Ectodermal cell (in vitro differentiated cells): Measurements from ENCODE around the gene PLXNA3.

Experiments
- H3K27ac ChIP-seq: 2 replicates; pipeline ENCODE4 v1.7.0; 2013; ENCODE audit warnings: mild to moderate bottlenecking, low read depth, low read length; ENCODE audit not compliant: insufficient read depth, poor library complexity, severe bottlenecking
- H3K27me3 ChIP-seq: 2 replicates; pipeline ENCODE4 v1.7.0; 2013; ENCODE audit warnings: mild to moderate bottlenecking, low read length; ENCODE audit not compliant: insufficient read depth, control insufficient read depth, poor library complexity, severe bottlenecking
- H3K36me3 ChIP-seq: one replicate; pipeline ENCODE4 v1.7.0; 2013; ENCODE audit warnings: low read length; ENCODE audit not compliant: control insufficient read depth, insufficient read depth
- H3K4me1 ChIP-seq: one replicate; pipeline ENCODE4 v1.7.0; 2013; ENCODE audit warnings: low read length; ENCODE audit not compliant: control insufficient read depth, insufficient read depth
- H3K4me3 ChIP-seq: 2 replicates; pipeline ENCODE4 v1.7.0; 2013; ENCODE audit warnings: low read depth, low read length, control low read depth; ENCODE audit not compliant: insufficient read depth
- H3K9me3 ChIP-seq: 2 replicates; pipeline ENCODE4 v1.7.0; 2013; ENCODE audit warnings: mild to moderate bottlenecking, low read length, moderate library complexity; ENCODE audit not compliant: control insufficient read depth
- WGBS, 2 experiments: methylation state at CpG; one replicate each; pipeline ENCODE4 v1.1.7; 2013; ENCODE audit warnings: missing lambda C conversion rate in 2 of 2; 5-methylcytosine and 5-hydroxymethylcytosine counted together

Gene PLXNA3

DNA sequence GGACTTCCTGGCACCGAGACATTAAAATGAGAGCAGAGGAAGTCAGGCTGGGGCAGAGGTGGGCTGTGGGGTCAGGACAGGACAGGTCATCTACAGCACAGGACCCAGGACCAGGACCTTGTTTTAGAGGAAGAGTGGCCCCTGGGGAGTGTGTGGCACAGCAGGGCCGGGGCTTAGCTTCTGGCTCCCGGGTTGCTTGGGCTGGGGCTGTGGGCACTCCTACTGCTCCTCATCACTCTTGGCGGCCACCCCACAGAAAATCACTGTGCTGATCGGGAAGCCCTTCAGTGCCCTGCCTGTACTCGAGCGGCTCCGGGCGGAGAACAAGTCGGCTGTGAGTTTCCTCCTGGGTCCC lies 37.7 kb upstream of the PLXNA3 start:
- H3K4me3 ChIP-seq = no peak overlapping the region
- no peaks in the 10 kb centered on the region for H3K36me3 ChIP-seq
- no peaks in the 10 kb centered on the region for H3K4me1 ChIP-seq
- H3K9me3 ChIP-seq = no peaks in the 10 kb centered on the region
- WGBS, 2 experiments = 96% methylated on average over 10 of the region's 10 CpGs
- H3K27me3 ChIP-seq = no peaks in the 10 kb centered on the region
- no peak overlapping the region for H3K27ac ChIP-seq

DNA sequence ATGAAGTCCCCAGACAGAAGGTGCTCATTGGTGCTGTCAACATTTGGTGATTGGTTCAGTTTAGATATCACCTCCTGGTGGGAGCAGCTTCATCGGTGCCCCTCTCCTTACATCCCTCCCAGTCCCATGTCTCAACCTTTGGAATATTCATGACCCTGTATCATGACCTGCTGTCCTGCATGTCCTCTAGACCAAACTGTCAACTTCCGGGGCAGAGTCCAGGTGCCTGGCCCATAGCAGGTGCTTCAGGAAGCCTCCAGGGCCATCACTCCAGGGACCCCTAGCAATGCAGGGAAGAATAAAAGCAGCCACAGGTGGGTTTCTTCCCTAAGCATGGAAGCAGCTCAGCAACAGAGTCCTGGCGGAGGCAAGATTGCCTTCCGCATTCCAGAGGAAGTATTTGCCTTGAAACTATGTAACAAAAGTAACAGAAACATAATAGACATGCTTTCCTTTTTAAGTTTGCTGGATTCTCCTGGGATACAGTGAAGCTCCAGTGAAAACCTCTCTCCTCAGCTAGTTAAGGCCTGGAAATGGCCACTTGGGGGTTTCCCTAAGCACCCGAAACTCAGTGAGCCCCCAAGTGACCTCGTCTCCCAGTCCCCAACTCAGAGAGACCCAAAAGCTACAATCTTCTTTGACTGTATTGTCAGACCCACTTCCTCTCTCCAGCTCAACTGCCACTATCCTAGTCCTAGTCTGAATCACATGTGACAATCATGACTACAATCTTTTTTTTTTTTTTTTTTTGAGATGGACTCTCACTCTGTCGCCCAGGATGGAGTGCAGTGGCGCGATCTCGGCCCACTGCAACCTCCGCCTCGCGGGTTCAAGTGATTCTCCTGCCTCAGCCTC lies 30.9 kb upstream of the PLXNA3 start:
- Histone ChIP-seq H3K4me3 (no peak overlapping the region), H3K27me3 (no peaks in the 10 kb centered on the region), H3K36me3 (no peaks in the 10 kb centered on the region), H3K27ac (no peak overlapping the region), H3K9me3 (no peaks in the 10 kb centered on the region), H3K4me1 (no peaks in the 10 kb centered on the region)
- 91 to 97% methylated on average over 12 to 13 of the region's 13 CpGs for WGBS, 2 experiments

DNA sequence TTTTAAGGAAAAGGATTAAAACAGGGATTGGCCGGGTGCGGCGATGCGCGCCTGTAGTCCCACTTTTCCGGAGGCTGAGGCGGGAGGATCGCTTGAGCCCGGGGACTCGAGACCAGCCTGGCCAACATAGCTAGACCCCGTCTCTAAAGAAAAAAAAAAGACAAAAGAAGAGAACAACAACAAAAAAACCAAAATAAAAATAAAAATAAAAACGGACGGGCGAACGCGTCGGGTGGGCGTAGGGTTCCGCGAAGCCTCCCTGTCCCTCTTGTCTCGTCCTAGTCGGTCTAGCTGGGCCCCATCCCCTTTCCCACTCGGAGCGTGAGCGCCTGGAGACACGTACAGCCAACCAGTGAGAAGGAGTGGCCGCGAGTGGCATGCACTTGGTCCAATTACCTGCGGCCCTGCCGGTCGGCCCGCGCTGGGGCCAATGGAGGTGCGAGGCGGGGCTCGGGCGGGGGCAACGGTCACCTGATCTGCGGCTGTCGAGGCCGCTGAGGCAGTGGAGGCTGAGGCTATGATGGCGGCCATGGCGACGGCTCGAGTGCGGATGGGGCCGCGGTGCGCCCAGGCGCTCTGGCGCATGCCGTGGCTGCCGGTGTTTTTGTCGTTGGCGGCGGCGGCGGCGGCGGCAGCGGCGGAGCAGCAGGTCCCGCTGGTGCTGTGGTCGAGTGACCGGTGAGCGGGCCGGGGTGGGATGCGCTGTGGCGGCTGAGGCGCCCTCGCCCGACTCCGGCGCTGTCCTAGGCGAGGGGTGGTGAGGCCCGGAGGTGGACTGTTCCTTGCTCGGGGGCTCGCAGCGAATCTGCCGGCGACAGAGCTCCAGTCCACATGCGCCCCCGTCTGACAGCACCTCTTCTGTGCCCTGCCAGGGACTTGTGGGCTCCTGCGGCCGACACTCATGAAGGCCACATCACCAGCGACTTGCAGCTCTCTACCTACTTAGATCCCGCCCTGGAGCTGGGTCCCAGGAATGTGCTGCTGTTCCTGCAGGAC lies 29.6 kb upstream of the PLXNA3 start, which contains the start of gene ATP6AP1:
ATP6AP1 (plus strand) TSS at position 502 of the 996 bp plus-strand sequence; CDS start at position 518, 16 bp downstream.
- H3K4me1 ChIP-seq = no peaks in the 10 kb centered on the region
- H3K27me3 ChIP-seq = no peaks in the 10 kb centered on the region
- no peaks in the 10 kb centered on the region for H3K9me3 ChIP-seq
- WGBS, 2 experiments = 12% methylated on average over 86 to 87 of the region's 87 CpGs
- H3K4me3 ChIP-seq = peak within 1 kb of the TSS; percentile 70
- H3K36me3 ChIP-seq = no peaks in the 10 kb centered on the region
- H3K27ac ChIP-seq = no peak within 1 kb of the TSS

DNA sequence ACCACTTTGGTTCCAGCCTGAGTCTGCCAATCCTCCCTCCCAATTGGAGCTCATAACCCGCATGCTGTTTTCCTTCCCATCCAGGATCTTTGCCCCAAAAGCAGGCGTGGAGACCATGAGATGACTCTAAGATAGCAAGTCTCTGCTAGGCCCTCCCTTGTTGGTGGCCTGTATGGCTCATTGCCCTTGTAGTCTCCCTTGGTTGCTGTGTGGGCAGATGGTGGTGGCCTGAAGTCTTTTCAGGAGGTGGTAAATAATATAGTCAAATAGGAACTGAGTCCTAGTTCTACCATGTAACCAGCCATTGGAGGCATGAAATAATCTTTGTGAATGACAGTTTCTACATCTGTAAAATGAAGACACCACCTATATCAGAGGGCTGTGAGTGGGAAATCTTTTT lies 28.4 kb upstream of the PLXNA3 start:
- no peaks in the 10 kb centered on the region for H3K36me3 ChIP-seq
- H3K9me3 ChIP-seq = no peaks in the 10 kb centered on the region
- WGBS, 2 experiments = 90 to 92% methylated on average over 2 of the region's 2 CpGs
- no peak overlapping the region for H3K27ac ChIP-seq
- no peaks in the 10 kb centered on the region for H3K27me3 ChIP-seq
- H3K4me1 ChIP-seq = no peaks in the 10 kb centered on the region
- H3K4me3 ChIP-seq = no peak overlapping the region

DNA sequence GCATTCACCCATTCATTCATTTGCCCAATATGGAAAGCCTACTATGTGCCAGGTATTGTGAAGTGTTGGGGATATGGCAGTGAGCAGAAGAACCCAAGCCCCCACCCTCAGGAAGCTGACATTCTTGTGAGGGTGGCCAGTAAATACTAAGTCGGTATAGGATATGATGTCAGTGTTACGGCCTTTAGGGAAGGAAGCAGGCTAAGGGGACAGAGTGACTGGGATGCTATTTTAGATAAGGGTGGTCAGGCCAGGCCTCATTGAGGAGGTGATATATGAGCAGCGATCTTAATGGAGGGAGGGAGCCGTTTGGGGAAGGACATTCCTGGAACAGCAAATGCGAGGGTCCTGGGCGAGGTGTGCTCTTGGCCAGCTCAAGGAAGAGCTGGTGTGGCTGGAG lies 27.6 kb upstream of the PLXNA3 start:
- Histone ChIP-seq H3K4me1 (no peaks in the 10 kb centered on the region), H3K4me3 (no peak overlapping the region), H3K27ac (no peak overlapping the region), H3K27me3 (no peaks in the 10 kb centered on the region), H3K9me3 (no peaks in the 10 kb centered on the region), H3K36me3 (no peaks in the 10 kb centered on the region)
- 87 to 90% methylated on average over 6 of the region's 6 CpGs for WGBS, 2 experiments

DNA sequence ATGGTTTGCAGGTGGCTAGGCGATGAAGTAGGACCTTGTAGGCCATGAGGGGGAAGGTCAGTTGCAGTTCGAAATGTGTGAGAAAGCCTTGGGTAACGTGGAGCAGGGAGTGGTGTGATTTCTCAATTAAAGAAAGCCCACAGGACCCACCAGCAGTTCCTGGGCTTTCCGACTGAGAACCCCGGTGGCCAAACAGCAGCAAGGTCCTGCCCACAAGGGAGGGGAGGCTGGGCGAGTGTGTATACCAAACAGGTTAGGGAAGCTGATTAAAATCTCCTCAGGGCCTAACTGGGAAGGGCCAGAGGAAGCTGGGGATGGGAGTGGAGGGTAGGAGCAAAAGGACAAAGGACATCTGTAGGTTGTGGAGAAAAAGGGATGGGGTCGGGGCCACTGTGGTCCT lies 27.2 kb upstream of the PLXNA3 start:
- Histone ChIP-seq H3K4me1 (no peaks in the 10 kb centered on the region), H3K27ac (no peak overlapping the region), H3K27me3 (no peaks in the 10 kb centered on the region), H3K9me3 (no peaks in the 10 kb centered on the region), H3K4me3 (no peak overlapping the region), H3K36me3 (no peaks in the 10 kb centered on the region)
- WGBS, 2 experiments = 85 to 87% methylated on average over 7 of the region's 7 CpGs

DNA sequence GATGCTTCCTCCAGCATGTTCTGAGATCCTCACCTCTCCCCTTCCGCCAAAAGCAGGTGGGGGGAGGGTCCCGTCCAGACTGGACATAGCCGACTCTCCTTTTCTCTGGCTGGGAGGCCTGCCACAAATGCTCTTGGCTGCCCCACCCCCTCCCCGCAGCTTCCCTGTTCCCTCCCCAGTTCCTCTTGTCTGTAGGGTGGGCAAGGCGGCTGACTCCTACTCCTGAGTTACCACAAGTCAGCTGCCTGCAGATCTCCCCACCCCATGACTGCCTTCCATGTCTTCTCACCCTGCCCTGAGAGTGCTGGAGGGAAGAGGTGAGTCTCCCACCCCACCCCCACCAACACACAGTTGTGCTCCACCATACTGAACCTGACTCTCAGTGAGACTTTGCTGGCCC lies 26.7 kb upstream of the PLXNA3 start:
- Histone ChIP-seq H3K36me3 (no peaks in the 10 kb centered on the region), H3K27me3 (no peaks in the 10 kb centered on the region), H3K4me3 (no peak overlapping the region), H3K9me3 (no peaks in the 10 kb centered on the region), H3K4me1 (no peaks in the 10 kb centered on the region), H3K27ac (no peak overlapping the region)
- WGBS, 2 experiments = 77 to 91% methylated on average over 4 to 5 of the region's 5 CpGs

DNA sequence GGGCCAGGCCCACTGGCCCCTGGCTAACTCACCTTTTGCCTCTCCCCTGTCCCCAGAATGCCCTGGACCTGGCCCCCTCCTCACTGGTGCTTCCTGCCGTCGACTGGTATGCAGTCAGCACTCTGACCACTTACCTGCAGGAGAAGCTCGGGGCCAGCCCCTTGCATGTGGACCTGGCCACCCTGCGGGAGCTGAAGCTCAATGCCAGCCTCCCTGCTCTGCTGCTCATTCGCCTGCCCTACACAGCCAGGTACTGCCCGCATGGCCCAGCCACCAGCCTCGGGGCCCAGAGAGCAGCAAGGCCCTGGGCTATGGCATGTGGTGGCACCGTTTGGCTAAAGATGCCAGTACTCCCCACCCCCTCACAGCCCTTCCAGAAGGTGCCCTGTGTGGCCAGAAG lies 25.9 kb upstream of the PLXNA3 start:
- no peaks in the 10 kb centered on the region for H3K36me3 ChIP-seq
- 94 to 95% methylated on average over 8 of the region's 8 CpGs for WGBS, 2 experiments
- no peaks in the 10 kb centered on the region for H3K9me3 ChIP-seq
- H3K27ac ChIP-seq = no peak overlapping the region
- H3K4me1 ChIP-seq = no peaks in the 10 kb centered on the region
- no peaks in the 10 kb centered on the region for H3K27me3 ChIP-seq
- H3K4me3 ChIP-seq = no peak overlapping the region

DNA sequence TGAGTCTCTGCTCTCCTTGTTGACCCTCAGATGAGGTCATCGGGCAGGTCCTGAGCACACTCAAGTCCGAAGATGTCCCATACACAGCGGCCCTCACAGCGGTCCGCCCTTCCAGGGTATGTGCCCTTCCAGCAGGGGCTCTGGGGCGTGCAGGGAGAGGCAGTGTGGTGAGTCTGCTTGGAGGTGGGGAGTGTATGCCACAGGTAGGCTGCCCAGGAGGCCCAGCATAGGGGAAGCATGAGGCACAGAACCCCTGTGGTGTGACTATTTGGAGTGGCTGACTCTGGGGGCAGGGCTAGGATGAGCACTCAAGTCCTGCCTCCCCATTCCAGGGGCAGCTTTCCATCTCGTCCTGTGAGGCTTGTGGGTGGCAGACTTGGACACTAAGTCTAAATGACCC lies 24.5 kb upstream of the PLXNA3 start:
- Histone ChIP-seq H3K27me3 (no peaks in the 10 kb centered on the region), H3K27ac (no peak overlapping the region)
- 92 to 96% methylated on average over 7 of the region's 7 CpGs for WGBS, 2 experiments

More for the DNA sequence above, 24.5 kb upstream of the PLXNA3 start:
- Histone ChIP-seq H3K4me1 (peaks cover 2% of the 10 kb centered on the region), H3K9me3 (no peaks in the 10 kb centered on the region), H3K4me3 (no peak overlapping the region), H3K36me3 (no peaks in the 10 kb centered on the region)
